Activated CD8-positive, alpha-beta memory T cell treated with anti-CD3 and anti-CD28 coated beads, Interleukin-2, amount 50 U/mL, for 24 hours (primary cell): ENCODE results near the gene EXOC6B.
"Not testable (repeated sequence)": the region's sequence is repeated elsewhere in the genome, so short reads cannot be mapped to it uniquely, and the experiment has no call there.

Experiments
- DNase-seq: peaks from one replicate; pipeline ENCODE4 v3.0.0-alpha.2; 2020; ENCODE audit errors: extremely low read depth

Gene EXOC6B

GRCh38 chr2:72442270-72442669 is 383.6 kb downstream of the EXOC6B start:
- DNase-seq: no peak

DNA sequence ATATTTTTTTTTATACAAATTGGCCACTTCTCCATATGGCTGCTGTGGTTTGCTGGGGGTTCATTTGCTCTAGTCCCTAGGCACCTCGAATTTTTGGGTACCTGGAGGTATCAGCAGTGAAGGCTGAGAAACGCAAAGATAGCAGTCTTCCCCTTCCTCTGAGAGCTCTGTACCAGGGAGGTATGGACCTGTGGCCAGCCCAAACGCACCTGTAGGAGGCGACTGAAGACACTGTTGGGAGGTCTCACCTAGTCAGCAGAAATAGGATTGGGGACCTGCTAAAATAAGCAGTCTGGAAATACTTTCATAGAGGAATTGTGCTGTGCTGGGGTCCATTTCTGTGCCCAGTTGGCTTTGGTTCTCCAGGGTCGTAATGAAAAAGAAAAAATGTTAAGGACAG is 385.9 kb downstream of the EXOC6B start:
- no peak for DNase-seq

GRCh38 chr2:72438364-72438763 is 387.5 kb downstream of the EXOC6B start:
- DNase-seq: no peak

DNA sequence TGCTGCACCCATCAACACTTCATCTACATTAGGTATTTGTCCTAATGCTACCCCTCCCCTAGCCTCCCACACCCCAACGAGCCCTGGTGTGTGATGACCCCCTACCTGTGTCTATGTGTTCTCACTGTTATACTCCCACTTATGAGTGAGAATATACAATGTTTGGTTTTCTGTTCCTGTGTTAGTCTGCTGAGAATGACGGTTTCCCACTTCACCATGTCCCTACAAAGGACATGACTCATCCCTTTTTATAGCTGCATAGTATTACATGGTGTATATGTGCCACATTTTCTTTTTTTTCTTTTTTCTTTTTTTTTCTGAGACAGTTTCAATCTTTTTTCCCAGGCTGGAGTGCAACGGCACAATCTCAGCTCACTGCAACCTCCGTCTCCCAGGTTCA is 394.1 kb downstream of the EXOC6B start:
- DNase-seq: no peak

GRCh38 chr2:72427022-72427861 is 398.6 kb downstream of the EXOC6B start:
- DNase-seq: no peak

- no peak for DNase-seq
These were observed 399.8 kb downstream of the EXOC6B start for GRCh38 chr2:72425996-72426395.

GRCh38 chr2:72423756-72424155 is 402.1 kb downstream of the EXOC6B start:
- DNase-seq: no peak

DNA sequence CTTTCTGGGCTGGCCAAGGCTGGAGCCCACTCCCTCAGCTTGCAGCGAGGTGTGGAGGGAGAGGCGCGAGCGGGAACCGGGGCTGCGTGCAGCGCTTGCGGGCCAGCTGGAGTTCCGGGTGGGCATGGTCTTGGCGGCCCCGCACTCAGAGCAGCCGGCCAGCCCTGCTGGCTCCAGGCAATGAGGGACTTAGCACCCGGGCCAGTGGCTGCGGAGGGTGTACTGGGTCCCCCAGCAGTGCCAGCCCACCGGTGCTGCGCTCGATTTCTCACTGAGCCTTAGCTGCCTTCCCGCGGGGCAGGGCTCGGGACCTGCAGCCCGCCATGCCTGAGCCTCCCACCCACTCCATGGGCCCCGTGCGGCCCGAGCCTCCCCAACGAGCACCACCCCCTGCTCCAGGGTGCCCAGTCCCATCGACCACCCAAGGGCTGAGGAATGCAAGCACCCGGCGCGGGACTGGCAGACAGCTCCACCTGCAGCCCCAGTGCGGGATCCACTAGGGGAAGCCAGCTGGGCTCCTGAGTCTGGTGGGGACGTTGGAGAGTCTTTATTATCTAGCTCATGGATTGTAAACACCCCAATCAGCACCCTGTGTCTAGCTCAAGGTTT is 404.0 kb downstream of the EXOC6B start:
- DNase-seq: not testable (repeated sequence)

- no peak for DNase-seq
These were observed 409.9 kb downstream of the EXOC6B start for GRCh38 chr2:72415781-72416475.

DNA sequence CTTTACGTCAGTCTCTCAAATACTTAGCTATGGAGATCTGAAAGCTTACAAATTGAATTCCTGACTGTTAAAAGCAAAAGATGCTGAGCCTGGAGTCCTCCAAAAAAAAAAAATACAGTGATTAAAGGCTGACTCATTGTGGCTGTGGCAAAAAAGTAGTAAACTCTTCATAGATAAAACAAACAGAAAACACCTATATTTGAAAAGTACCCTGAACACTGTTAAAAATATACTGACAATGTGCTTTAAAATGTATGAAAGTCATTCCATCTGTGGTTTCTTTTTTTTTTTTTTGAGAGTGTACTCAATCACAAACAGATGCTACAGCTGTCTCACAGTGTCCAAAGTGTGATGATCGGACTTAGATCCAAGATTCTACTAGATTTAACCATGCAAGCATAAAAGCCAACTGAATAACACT is 410.6 kb downstream of the EXOC6B start:
- no peak for DNase-seq

GRCh38 chr2:72414137-72414760 is 411.6 kb downstream of the EXOC6B start:
- DNase-seq: no peak

DNA sequence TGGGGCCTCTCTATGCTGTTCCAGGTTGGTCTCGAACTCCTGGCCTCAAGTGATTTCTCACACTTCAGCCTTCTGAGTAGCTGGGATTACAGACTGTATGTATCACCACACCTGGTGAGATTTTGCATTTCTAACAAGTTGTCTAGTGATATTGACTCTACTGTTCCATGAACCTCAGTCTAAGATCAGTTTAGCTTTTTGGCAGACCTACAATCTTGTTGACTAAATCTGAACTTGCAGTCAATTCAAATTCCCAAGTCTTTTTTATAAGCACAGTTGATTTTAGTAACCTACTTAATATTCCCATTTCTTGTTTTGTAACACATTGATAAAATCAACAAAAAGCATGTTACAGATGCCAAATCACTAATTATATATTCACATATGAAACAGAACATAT is 412.1 kb downstream of the EXOC6B start:
- DNase-seq: no peak

DNA sequence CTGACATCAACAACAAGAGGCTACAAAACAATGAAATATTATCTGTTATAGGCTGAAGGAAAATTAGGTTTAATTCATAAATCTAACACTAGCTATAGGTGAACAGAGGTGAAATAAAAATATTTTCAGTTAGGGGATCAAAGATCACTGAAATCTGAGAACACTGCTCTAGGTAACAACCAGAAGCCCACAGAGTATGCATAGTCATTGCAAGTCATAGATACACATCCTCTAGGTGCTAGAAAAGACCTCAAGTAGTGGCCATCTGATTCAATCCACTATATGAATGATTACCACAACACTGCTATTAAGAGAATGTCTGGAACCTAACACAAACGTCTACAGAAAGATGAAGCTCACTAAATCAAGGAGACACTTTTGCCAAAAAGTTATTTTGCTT is 413.6 kb downstream of the EXOC6B start:
- no peak for DNase-seq

GRCh38 chr2:72399879-72400278 is 426.0 kb downstream of the EXOC6B start:
- no peak for DNase-seq

DNA sequence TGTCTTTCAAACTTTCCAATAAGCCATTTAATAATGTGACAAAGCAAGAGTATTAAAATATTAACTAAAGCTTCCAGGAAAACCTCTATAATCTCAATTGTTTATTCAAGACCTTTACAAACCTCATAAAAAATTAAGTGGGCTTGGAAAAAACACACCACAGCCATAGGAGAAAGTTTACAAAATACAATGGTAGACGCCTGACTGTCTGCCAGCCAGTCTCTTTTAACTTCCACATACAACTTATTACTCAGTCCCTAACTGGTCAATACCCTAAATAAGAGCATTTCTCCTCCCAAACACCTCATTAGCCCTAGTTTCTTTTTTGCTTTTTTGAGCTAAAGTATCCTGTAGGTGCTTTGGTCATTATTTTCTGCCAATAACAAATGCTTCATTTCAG is 430.7 kb downstream of the EXOC6B start:
- no peak for DNase-seq

DNA sequence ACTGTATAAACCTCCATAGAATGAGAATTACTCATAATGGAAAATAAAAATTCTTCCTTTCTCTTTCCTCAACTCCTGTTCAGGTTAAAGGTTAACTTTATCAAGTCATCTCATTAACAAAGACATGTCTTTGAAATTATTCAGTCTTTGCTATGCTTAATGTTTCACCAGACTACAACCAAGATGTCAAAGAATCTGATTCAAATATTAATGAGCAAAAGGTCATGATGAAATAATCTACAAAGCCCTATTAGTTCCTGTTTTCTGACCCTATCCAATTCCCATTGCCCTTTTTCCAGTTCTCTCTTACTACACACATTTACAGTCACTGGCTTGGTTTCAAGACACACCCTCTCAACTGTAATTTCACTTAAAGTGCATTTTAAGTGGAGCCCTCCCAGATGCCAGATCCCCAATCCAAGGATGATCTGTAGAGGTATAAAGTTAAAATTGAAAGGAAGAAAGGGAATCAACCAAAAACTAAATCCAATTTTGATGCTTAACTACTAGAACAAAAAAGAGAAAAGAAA is 431.2 kb downstream of the EXOC6B start:
- DNase-seq: no peak

DNA sequence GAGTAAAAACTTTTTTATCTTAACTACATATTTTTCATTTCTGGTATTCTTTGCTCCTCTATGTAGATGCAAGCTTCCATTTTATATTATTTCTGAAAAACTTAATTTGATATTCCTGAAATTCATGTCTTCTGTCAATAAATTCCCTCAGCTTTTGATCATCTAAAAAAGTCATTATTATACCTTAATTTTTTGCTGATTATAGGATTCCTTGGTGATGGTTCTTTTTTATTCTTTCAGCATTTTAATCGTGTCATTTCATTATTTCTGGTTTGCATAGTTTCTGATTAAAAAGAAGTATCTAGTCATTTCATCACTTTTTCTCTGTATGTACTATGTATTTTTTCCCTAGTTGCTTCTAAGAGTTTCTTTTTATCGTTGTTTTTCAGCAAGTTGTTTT is 436.4 kb downstream of the EXOC6B start:
- no peak for DNase-seq

GRCh38 chr2:72388263-72388662 is 437.6 kb downstream of the EXOC6B start:
- DNase-seq: no peak

DNA sequence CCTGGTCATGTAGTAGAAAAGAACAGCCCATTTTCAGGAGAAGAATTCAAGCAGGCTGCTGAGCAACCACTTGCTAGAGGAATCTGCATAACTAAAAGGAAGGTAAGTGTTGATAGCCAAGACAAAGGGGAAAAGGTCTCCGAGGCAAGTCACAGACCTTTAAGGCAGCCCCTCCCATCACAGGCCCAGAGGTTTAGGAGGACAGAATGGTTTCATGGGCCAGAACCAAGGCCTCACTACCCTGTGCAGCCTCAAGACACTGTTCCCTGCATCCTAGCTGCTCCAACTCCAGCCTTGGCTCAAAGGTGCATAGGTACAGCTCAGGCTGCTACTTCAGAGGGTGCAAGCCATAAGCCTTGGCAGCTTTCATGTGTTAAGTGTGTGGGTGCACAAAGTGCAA is 439.5 kb downstream of the EXOC6B start:
- DNase-seq: no peak

GRCh38 chr2:72378753-72379348 is 447.0 kb downstream of the EXOC6B start:
- no peak for DNase-seq

DNA sequence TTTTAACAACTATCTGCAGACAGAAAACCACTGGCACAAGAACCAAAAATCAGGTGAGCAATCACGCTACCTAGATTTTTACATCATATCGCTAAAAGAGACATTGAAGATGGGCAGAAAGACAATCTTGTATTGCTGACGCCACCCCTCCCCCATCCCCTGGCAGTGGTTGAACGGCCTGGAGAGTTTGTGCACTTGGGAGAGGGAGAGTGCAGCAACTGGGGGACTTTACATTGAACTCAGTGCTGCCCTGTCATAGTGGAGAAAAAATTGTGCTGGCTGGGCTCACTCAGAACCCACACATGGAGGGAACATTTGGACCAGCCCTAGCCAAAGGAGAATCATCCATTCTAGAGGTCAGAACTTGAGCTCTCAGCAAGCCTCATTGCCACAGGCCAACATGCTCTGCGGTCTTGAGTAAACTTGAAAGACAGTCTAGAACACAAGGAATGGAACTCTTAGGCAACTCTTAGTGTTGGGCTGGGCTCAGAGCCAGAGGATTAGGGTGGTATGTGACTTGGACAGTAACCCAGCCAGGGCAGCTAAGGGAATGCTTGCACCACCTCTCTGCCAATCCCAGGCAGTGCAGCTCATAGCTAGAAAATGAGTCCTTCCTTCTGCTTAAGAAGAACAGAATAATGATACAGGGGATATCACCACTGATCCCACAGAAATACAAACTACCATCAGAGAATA is 458.2 kb downstream of the EXOC6B start:
- DNase-seq: no peak
